Activated naive CD4-positive, alpha-beta T cell treated with anti-CD3 and anti-CD28 coated beads, Interleukin-2, amount 50 U/mL, for 16 hours (primary cell): ENCODE measurements around the gene FLRT1.

ENCODE experiments used
- DNase-seq: peaks from one replicate; pipeline ENCODE4 v3.0.0-alpha.2; 2020

Gene FLRT1

DNA sequence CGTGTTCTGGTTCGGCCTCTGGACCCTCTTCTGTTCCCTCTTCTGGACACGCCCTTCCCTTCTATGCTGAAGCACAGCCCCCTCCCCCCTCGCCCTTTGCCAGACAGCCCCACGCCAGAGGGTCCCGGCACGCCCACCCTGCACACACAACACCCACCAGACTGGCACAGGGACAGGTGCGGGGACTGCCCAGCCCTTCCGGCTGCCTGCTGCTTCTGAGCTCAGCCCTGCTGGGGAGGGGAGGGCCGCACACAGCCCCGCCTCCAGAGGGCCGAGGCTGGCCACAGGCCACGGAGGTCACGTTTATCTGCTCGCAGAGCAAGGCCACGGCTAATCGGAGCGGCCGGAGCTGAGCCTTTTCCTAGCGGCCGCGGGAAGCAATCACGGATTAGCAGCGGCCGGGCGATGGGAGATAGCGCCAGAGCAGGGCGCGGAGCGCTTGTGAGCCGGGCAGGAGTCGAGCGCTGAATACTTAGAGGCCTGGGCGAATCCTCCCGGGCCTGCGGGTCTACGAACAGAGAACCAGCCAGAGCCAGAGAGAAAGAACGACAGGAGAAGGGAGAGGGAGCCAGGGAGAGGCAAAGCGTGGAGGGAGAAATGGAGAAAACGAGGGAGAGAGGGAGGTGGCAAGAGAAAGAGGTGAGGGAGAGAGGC is 28.0 kb upstream of the FLRT1 start:
- DNase-seq, result no peak

GRCh38 chr11:64008283-64008913 is 27.3 kb upstream of the FLRT1 start:
- DNase-seq, result no peak

- no peak for DNase-seq
Measured at GRCh38 chr11:64008914-64009633, 26.7 kb upstream of the FLRT1 start.

DNA sequence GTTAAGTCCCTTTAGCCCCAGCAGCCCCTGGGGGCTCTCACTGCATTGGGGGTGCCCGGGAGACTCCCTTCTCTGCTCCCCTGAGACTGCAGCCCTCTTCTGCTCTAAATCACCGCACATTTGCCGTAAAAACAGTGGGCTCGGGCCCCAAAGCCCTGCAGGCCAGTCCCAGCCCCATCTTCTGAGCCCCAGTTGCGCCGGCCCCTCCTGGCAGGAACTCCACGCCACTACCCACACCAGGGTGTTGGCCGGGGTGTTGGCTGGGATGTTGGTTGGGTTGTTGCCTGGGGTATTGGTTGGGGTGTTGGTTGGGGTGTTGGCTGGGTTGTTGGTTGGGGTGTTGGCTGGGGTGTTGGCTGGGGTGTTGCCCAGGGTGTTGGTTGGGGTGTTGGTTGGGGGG is 26.0 kb upstream of the FLRT1 start:
- DNase-seq, result no peak

- no peak for DNase-seq
Measured at GRCh38 chr11:64010783-64011182, 24.9 kb upstream of the FLRT1 start.

DNA sequence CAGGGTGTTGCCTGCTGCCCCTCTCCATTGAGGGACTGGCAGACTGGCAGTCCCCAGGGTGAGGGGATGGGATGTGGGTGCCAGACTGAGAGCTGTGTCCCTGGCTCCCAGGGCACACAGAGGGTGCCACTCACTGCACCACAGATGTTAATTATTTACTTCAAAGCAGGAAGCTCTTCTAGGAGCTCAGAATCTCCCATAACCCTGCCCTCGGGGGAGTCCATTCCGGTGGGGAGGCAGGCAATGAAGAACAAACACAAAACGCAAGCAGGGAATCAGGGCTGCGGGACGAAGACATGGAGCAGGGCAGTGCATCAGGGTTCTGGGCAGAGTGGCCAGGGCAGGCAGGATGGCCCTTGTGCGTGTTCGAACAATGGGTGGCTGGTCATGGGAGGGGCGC is 24.4 kb upstream of the FLRT1 start:
- no peak for DNase-seq

DNA sequence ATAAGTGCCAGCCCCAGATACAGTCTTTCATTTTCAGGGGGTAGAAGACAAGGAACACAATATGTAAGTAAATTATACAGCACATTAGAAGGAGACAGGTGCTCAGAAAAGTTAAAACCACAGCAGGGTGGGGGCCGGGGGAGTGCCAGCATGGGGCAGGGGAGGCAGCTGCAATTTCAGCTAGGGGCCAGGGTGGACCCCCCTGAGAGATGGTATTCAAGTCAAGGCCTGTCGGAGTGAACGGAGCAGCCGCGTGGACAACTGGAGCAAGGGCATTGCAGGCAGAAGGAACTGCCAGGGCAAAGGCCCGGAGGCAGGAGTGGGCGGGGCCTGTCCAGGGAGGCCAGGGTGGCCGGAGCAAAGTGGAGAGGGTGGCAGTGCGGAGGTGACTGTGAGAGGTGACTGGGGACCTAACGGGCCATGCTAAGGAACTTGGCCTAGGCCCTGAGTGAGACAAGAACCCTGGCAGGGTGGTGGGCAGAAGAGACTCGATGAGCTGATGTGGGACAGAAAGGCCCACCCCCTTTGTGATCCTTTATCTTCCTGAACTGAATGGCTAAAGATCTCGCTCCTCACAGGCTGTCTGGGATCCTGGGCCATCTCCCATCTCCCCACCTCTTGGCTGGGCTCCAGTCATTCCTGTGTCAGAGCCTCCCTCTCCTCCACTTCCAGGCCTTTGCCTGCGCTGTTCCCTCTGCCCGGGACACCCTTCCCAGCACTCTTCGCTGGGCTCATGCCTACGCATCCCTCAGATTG is 22.4 kb upstream of the FLRT1 start:
- DNase-seq, result no peak

DNA sequence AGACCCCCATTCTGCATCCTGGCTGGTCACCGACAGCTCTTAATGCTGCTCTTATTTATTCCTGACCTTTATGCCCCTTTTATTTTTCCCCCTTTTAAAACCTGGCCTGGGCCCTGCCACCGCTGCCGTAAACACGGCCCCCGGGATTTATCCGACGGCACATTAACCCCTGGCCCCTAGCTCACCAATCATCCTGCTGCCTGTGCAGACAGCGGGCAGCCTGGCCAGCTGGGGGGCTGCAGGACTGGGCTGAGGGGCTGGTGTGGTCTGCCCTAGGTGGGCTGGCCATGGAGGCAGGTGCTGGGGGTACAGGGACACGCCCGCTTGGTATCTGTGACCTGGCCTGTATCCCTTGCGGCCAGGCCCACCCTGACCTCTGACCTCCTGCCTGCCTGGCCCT is 21.4 kb upstream of the FLRT1 start:
- DNase-seq, result no peak

- DNase-seq, result no peak
Measured at GRCh38 chr11:64015510-64015909, 20.2 kb upstream of the FLRT1 start.

- no peak for DNase-seq
Measured at GRCh38 chr11:64015935-64016845, 19.5 kb upstream of the FLRT1 start.

- no peak for DNase-seq
Measured at GRCh38 chr11:64017945-64018224, 17.8 kb upstream of the FLRT1 start.

DNA sequence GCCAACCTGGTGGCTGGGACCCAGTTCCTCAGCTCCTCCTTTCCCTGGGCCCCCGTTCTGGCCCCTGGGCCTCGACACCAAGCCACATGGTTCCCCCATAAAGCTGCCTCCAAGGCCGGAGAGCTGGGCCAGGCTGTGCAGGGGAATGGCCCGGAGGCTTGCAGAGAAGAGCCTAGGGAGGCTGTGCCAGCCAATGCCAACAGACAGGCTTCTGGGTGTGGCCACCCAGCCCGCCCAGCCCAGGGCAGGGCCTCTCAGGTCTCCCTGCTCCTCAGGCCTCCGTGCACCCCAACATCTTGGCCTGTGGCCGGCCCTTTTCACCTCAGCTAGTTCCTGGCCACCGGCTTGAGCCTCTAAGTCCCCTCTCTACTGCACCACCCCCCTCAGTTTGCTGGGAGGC is 17.4 kb upstream of the FLRT1 start:
- no peak for DNase-seq

DNA sequence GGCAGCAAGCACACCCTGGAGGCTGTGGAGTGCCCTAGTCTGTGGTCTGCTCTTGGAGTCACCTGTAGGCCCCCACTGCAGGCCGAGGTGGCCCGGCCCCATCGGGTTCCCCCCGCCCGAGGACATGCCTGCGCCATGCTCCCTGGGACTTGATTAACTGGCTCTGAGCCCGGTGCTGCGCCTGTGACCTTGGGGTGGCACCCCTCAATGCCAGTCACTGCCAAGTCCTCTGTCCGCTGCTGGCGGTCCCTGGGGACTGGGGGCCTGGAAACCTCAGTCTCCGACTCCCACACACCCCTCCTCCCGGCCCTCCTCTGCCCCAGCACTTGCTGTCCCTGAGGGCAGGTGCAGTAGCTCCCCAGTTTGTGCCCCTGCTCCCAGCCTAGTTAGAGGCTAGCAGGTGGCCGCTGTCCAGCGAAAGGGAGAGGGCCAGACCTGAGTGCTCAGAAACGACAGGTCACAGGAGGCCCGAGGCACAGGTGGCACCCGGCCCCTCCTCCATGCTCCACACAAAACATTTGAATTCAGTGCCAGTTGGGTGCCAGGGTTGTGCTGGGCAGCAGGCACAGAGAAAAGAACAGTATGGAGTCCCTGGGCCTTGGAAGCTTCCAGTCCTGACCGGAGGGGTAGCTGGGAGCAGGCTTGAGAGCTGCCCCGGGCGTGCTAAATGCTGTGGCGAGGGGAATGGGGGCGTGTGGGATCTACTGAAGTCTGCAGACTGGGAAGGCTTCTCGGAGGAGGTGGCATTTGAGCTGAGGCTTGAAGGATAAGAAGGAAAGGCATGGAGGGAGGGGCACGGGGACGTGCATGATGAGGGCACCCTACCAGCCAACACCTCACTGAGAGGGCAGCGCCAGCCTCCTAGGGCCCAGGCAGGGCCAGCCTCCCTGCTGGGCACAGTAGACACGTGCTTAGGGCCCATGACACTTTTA is 16.4 kb upstream of the FLRT1 start:
- no peak for DNase-seq

GRCh38 chr11:64020976-64021756 is 14.6 kb upstream of the FLRT1 start:
- no peak for DNase-seq

- no peak for DNase-seq
Measured at GRCh38 chr11:64021757-64022093, 14.0 kb upstream of the FLRT1 start.

GRCh38 chr11:64022125-64022784 is 13.5 kb upstream of the FLRT1 start:
- no peak for DNase-seq

DNA sequence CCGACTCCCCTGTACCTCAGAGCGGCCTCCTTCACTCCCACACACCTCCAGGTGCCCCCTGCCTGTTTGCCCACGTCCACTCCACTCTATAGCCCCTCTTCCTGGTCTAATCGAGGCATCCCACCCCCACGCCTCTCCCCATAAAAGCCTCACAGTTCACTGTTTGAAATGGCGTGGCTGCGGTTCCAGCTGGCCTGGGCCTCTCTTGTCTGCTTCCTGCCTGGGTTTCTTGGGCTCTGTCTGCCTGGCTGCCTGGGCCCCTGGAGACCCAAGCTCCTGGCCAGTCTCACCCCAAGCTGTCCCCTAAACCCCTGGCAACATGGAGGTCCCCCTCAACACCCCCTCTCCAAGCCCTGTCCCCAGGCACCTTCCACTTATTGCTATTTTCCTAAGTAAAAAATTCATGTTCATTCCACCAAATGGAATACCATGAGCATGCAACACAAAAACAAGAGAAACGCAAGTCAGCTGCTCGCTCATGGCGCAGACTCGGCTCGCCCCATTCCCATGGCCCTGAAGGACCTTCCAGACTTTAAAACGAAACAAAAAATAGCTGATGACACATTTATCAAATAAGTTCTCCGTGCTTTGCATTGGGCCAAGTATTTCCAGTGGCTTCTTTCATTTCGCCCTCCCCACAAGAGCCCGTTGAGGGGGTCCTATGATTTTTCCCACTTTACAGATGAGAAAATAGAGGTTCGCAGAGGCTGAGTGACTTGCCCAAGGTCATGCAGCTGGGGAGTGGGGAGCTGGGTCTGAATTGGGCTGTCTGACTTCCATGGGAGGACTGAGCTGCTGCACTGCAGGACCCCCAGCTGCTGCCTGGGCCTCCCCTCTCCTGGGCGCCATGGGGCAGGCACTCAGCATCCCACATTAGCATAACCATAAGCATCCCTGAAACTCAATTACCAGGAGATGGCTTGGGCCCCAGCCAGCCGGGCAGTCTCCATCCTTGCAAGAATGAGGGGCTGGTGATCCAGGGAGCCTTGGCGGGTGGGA is 11.7 kb upstream of the FLRT1 start:
- DNase-seq, result no peak

DNA sequence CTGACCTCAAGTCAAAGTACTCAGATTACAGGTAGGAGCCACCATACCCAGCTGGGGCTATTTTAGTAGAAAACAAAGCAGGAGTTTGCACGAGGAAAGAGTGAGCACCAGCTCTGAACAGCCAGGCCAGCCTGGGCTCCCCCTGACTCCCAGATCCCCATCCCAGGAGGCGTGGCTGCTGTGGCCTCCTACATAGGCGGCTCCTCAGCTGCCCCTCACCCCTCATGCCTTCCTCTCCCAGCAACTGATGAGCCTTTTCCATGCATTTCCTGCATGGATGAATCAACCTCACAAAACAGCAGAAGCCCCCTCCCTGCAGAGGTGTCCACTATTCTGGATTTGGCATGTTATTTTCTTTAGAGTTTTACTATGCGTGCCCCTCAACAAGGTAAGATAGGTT is 10.5 kb upstream of the FLRT1 start:
- no peak for DNase-seq

DNA sequence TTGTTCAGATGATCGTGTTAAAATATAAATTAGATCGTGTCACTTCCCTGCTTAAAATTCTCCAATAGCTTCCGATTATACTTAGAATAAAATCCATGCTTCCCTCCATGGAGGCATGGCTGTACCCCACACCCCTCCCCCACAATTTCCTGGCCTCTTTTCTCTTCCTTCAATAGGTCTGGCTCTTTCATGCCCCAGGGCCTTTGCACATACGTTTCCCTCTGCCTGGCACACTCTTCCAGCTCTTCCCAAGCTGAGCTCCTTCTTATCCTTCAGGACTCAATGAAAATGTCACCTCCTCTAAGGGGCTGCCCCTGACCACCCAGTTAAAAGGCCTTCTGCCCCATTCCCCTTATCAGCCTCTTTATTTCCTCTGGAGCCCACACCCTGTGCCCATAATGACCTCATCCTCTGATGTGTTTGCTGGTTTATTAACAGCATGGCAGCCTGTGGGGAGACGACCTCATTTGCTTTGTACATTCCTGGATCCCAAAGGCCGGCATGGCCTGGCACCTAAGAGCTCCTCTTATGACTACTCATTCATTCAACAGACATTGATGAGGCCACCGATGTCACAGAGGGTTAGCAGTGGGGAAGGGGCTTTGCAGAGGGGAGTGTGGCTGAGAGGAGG is 9.0 kb upstream of the FLRT1 start:
- no peak for DNase-seq
